ENCODE measurements around the gene PLS3.
"Not testable (repeated sequence)": the region's sequence is repeated elsewhere in the genome, so short reads cannot be mapped to it uniquely, and the experiment has no call there.

The PLS3 gene

GRCh38 chrX:115609621-115610020, 48.6 kb downstream of the PLS3 start:
- DNase-seq (ENCODE audit: low read depth in 3 of 3), result no peak

GRCh38 chrX:115616943-115617563, 56.1 kb downstream of the PLS3 start:
- no peak for DNase-seq (ENCODE audit: low read depth in 3 of 3)

- no peak for DNase-seq (ENCODE audit: low read depth in 3 of 3)
These were observed 61.6 kb downstream of the PLS3 start for GRCh38 chrX:115622534-115622933.

GRCh38 chrX:115624916-115625315, 63.9 kb downstream of the PLS3 start:
- DNase-seq (ENCODE audit: low read depth in 3 of 3), result no peak

GRCh38 chrX:115625572-115626301, 64.8 kb downstream of the PLS3 start:
- DNase-seq (ENCODE audit: low read depth in 3 of 3), result no peak

GRCh38 chrX:115630204-115630603, 69.2 kb downstream of the PLS3 start:
- no peak for DNase-seq (ENCODE audit: low read depth in 3 of 3)

- no peak for DNase-seq (ENCODE audit: low read depth in 3 of 3)
These were observed 71.5 kb downstream of the PLS3 start for GRCh38 chrX:115632455-115632854.

GRCh38 chrX:115633397-115633796, 72.4 kb downstream of the PLS3 start:
- not testable (repeated sequence) for DNase-seq (ENCODE audit: low read depth in 3 of 3)

GRCh38 chrX:115639334-115639880, 78.4 kb downstream of the PLS3 start:
- no peak for DNase-seq (ENCODE audit: low read depth in 3 of 3)

- no peak for DNase-seq (ENCODE audit: low read depth in 3 of 3)
These were observed 81.3 kb downstream of the PLS3 start for GRCh38 chrX:115642311-115642710.

- peak in 1 of 3 donors; percentile 25 for DNase-seq (ENCODE audit: low read depth in 3 of 3)
These were observed 82.0 kb downstream of the PLS3 start for GRCh38 chrX:115642895-115643530.

- DNase-seq (ENCODE audit: low read depth in 3 of 3), result not testable (repeated sequence)
These were observed 83.4 kb downstream of the PLS3 start for GRCh38 chrX:115644397-115644796.

GRCh38 chrX:115649461-115650063, 88.6 kb downstream of the PLS3 start:
- no peak for DNase-seq (ENCODE audit: low read depth in 3 of 3)

- no peak for DNase-seq (ENCODE audit: low read depth in 3 of 3)
These were observed 89.5 kb downstream of the PLS3 start for GRCh38 chrX:115650449-115650848.

- peak in 1 of 3 donors; percentile 10 for DNase-seq (ENCODE audit: low read depth in 3 of 3)
These were observed 89.9 kb downstream of the PLS3 start for GRCh38 chrX:115650916-115651315.

GRCh38 chrX:115652221-115652620, 91.2 kb downstream of the PLS3 start:
- no peak for DNase-seq (ENCODE audit: low read depth in 3 of 3)

GRCh38 chrX:115665122-115665521, 104.1 kb downstream of the PLS3 start:
- DNase-seq (ENCODE audit: low read depth in 3 of 3), result no peak

GRCh38 chrX:115679460-115679859, 118.5 kb downstream of the PLS3 start:
- no peak for DNase-seq (ENCODE audit: low read depth in 3 of 3)

- no peak for DNase-seq (ENCODE audit: low read depth in 3 of 3)
These were observed 126.6 kb downstream of the PLS3 start for GRCh38 chrX:115687595-115687994.

- DNase-seq (ENCODE audit: low read depth in 3 of 3), result no peak
These were observed 129.0 kb downstream of the PLS3 start for GRCh38 chrX:115689931-115690330.

GRCh38 chrX:115690511-115691216, 129.7 kb downstream of the PLS3 start:
- peak in 2 of 3 donors; percentile 6 to 45 for DNase-seq (ENCODE audit: low read depth in 3 of 3)

- DNase-seq (ENCODE audit: low read depth in 3 of 3), result no peak
These were observed 132.5 kb downstream of the PLS3 start for GRCh38 chrX:115693476-115693875.

Data from stimulated activated CD4-positive, alpha-beta T cell treated with anti-CD3 and anti-CD28 coated beads, TNF-alpha, amount 100 ng/mL, for 48 hours (primary cell).